Keratinocyte (primary cell): ENCODE results near the gene UMODL1.

Experiments
- EZH2 ChIP-seq: IDR thresholded peaks from one replicate; pipeline ENCODE4 v1.6.1; 2012; ENCODE audit warnings: inconsistent platforms, mild to moderate bottlenecking, low read length, moderate library complexity
- TF ChIP-seq, protein P1 (sequence below), 3 experiments: IDR thresholded peaks in 1 of 3; conservative IDR thresholded peaks in 1 of 3; optimal IDR thresholded peaks in 1 of 3; 2 replicates in 2 of 3; 3 replicates in 1 of 3; pipeline versions ENCODE3 to v1.5.1; 2011; ENCODE audit warnings: low read length in 3 of 3, mild to moderate bottlenecking in 3 of 3, moderate library complexity in 2 of 3, control low read depth in 1 of 3, inconsistent platforms in 1 of 3; ENCODE audit not compliant: insufficient read depth in 2 of 3; ENCODE audit errors: extremely low read depth in 1 of 3

DNA sequence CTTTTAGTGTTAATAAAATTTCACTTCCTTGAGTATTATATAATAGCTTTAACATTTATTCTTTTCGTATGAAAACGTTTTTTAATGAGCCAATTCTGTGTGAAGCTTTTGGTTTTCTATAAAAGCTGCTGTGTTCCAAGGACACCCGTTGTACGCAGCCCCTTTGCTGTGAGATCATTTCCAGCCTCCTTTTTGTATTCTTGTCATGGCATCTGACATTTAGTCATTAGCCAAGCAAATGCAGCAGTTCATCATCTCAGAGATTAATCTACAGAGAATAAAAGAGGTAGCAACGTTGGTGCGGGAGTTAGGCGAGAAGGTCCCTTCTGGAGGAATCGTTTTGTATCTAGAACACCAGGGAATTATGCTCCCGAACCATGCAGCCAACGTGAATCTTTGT is 1.3 kb upstream of the UMODL1 start:
- no peak for TF ChIP-seq EZH2
- TF ChIP-seq, protein P1, sequence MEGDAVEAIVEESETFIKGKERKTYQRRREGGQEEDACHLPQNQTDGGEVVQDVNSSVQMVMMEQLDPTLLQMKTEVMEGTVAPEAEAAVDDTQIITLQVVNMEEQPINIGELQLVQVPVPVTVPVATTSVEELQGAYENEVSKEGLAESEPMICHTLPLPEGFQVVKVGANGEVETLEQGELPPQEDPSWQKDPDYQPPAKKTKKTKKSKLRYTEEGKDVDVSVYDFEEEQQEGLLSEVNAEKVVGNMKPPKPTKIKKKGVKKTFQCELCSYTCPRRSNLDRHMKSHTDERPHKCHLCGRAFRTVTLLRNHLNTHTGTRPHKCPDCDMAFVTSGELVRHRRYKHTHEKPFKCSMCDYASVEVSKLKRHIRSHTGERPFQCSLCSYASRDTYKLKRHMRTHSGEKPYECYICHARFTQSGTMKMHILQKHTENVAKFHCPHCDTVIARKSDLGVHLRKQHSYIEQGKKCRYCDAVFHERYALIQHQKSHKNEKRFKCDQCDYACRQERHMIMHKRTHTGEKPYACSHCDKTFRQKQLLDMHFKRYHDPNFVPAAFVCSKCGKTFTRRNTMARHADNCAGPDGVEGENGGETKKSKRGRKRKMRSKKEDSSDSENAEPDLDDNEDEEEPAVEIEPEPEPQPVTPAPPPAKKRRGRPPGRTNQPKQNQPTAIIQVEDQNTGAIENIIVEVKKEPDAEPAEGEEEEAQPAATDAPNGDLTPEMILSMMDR (optimal IDR thresholded peaks at IDR 0.05 in 1 of 3, IDR thresholded peaks at IDR 0.05 in 1 of 3, conservative IDR thresholded peaks at IDR 0.05 in 1 of 3; ENCODE audit: extremely low read depth in 1 of 3, insufficient read depth in 2 of 3, low read length in 3 of 3), result no peak
